ENCODE data around the gene ADAM33. TPM values are rescaled to one million over a fixed set of nuclear protein-coding genes. Genes with fewer than 3 reads are reported as not detected.

ADAM33 gene
- total RNA-seq, 1 donor from 2014 or later = 11.0 TPM

DNA sequence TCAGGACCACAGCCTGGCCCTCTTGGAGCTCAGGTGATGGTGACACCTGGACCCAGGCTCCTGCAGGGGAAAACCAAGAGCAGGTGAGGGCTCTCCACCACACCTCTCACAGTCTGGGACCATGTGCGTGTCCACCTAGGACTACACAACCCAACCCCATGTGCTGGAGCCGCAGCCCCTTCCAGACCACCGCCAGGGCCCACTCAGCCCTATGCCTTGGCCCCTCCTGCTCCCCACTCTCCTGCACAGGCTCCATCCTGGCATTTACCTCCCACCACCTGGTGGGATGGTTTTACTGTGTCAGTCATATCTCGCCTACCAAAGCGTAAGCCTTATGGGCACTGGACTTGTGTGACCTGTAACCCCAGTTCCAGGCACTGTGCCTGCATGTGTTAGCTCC lies 13.1 kb upstream of the ADAM33 start:
- Histone ChIP-seq H3K36me3 (no peaks in the 10 kb centered on the region), H3K9me3 (no peaks in the 10 kb centered on the region), H3K27ac (no peak overlapping the region), H3K27me3 (no peaks in the 10 kb centered on the region), H3K4me3 (no peak overlapping the region), H3K4me1 (no peaks in the 10 kb centered on the region)
- TF ChIP-seq, protein P1, sequence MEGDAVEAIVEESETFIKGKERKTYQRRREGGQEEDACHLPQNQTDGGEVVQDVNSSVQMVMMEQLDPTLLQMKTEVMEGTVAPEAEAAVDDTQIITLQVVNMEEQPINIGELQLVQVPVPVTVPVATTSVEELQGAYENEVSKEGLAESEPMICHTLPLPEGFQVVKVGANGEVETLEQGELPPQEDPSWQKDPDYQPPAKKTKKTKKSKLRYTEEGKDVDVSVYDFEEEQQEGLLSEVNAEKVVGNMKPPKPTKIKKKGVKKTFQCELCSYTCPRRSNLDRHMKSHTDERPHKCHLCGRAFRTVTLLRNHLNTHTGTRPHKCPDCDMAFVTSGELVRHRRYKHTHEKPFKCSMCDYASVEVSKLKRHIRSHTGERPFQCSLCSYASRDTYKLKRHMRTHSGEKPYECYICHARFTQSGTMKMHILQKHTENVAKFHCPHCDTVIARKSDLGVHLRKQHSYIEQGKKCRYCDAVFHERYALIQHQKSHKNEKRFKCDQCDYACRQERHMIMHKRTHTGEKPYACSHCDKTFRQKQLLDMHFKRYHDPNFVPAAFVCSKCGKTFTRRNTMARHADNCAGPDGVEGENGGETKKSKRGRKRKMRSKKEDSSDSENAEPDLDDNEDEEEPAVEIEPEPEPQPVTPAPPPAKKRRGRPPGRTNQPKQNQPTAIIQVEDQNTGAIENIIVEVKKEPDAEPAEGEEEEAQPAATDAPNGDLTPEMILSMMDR (IDR thresholded peaks at IDR 0.05) = no peak
- ATAC-seq (no peak), DNase-seq (no peak)
- intact Hi-C loops (cut with DNase I) = no loop called here

DNA sequence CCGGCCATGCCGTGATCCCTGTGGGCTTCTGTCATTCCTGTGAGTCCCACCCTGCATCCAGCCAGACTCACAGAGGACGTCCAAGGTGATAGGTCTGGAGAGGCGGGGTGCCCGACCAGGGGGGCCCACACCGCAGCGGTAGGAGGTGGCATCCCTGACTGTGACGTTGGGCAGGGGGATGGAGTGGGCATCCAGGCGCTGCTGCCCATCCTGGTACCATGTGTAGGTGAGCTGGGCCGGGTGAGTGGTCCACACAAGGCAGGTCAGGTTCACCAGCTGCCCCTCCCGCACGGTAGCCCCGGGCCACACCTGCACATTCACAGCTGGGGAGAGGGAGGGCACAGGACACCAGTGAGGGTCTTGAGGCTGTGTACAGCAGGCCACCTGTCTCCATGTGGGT lies 11.6 kb upstream of the ADAM33 start:
- Histone ChIP-seq H3K9me3 (no peaks in the 10 kb centered on the region), H3K27ac (no peak overlapping the region), H3K36me3 (no peaks in the 10 kb centered on the region), H3K4me3 (no peak overlapping the region), H3K27me3 (no peaks in the 10 kb centered on the region), H3K4me1 (no peaks in the 10 kb centered on the region)
- TF ChIP-seq, protein P1 (IDR thresholded peaks at IDR 0.05) = no peak
- intact Hi-C loops (cut with DNase I) = no loop called here
- ATAC-seq (no peak), DNase-seq (no peak)

DNA sequence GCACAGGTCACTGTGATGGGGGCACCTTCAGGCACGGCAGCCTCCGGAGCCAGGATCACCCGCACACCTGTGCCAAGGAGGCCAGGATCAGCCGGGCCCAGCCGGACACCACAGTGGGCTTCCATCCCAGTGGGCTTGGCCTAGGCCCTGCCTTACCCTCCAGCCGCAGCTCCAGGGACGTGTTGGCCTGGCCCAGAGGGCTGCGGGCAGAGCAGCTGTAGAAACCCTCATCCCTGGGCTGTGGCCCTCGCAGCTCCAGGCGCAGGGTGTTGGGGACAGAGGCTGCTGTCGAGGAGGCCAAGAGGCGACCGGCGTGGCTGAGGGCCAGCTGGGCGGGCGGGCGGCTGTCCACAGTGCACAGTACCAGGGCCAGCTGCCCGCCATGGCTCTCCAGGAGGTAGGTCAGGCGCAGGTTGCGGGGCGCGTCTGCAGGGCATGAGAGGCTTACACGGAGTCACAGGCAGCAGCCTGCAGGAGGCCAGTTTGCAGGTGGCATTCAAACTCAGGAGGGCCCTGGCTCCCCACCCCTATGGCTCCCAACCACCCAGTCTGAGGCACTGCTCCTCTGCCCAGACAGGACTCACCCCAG lies 11.0 kb upstream of the ADAM33 start:
- intact Hi-C loops (cut with DNase I) = no loop called here
- TF ChIP-seq, protein P1 (IDR thresholded peaks at IDR 0.05) = no peak
- ATAC-seq (no peak), DNase-seq (no peak)
- H3K36me3 ChIP-seq = no peaks in the 10 kb centered on the region
- H3K9me3 ChIP-seq = no peaks in the 10 kb centered on the region
- H3K27me3 ChIP-seq = no peaks in the 10 kb centered on the region
- no peak overlapping the region for H3K4me3 ChIP-seq
- H3K27ac ChIP-seq = no peak overlapping the region
- H3K4me1 ChIP-seq = no peaks in the 10 kb centered on the region

DNA sequence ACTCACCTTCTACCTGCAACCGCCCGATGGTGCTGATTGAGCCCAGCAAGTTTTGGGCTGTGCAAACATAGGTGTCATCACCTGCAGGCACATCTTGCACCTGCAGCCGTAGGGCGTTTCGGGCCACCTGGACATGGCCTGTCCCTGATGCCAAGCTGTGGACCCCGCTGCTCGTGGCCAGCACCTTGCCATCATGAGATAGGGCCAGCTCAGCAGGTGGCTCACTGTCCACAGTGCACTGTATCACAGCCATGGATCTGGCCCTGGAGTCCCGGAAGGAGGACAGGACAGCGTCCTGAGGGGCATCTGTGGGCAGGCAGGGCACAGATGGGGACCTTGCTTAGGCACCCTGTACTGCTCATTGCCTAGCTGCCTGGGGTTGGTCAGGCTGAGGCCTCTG lies 10.1 kb upstream of the ADAM33 start:
- no peak overlapping the region for H3K4me3 ChIP-seq
- H3K9me3 ChIP-seq = no peaks in the 10 kb centered on the region
- H3K27ac ChIP-seq = no peak overlapping the region
- H3K27me3 ChIP-seq = no peaks in the 10 kb centered on the region
- DNase-seq = no peak
- H3K36me3 ChIP-seq = no peaks in the 10 kb centered on the region
- TF ChIP-seq, protein P1 (IDR thresholded peaks at IDR 0.05) = no peak
- intact Hi-C loops (cut with DNase I) = no loop called here
- ATAC-seq = no peak
- H3K4me1 ChIP-seq = no peaks in the 10 kb centered on the region

DNA sequence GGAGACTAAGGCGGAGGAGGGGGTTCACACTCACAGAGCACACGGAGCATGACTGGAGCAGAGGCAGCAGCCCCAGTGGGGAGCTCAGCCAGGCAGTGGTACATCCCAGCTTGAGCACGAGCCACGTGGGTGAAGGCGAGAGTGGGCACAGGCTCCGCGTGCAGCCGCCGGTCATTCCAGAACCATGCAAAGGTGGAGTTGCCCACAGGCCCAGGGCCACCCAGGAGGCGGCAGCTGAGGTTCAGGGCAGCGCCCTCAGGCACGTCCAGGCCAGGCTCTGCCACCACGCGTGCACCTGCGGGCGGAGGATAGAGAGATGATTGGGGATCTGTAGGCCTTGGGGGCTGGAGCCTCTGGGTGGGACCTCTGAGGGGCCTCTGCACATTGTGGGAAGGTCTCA lies 9.5 kb upstream of the ADAM33 start:
- intact Hi-C loops (cut with DNase I) = no loop called here
- Histone ChIP-seq H3K9me3 (no peaks in the 10 kb centered on the region), H3K27ac (no peak overlapping the region), H3K36me3 (no peaks in the 10 kb centered on the region), H3K27me3 (no peaks in the 10 kb centered on the region), H3K4me3 (no peak overlapping the region), H3K4me1 (no peaks in the 10 kb centered on the region)
- ATAC-seq (no peak), DNase-seq (no peak)
- TF ChIP-seq, protein P1 (IDR thresholded peaks at IDR 0.05) = no peak

DNA sequence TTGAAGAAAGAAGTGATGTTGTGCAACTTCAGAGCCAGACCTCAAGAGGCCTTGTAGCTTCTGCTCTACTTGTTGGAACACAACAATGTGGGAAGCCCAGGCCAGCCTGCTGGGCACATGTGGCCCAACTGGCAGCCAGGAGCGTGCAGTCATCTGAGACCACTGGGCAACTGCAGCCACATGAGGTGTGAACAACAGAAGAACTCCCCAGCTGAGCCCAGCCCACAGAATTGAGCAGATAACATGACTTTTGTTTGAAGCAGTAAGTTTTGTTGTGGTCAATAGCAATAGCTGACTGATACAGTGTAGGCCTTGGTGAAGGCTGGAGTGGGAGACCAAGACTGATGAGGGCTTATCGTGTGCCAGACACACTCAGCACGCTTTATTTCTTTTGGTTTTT lies 8.6 kb upstream of the ADAM33 start:
- intact Hi-C loops (cut with DNase I) = no loop called here
- H3K9me3 ChIP-seq = no peaks in the 10 kb centered on the region
- DNase-seq = no peak
- H3K4me3 ChIP-seq = no peak overlapping the region
- no peaks in the 10 kb centered on the region for H3K4me1 ChIP-seq
- H3K27me3 ChIP-seq = no peaks in the 10 kb centered on the region
- TF ChIP-seq, protein P1 (IDR thresholded peaks at IDR 0.05) = no peak
- ATAC-seq = no peak
- no peaks in the 10 kb centered on the region for H3K36me3 ChIP-seq
- H3K27ac ChIP-seq = no peak overlapping the region

Data from upper lobe of right lung (tissue), 1 donor.